Suppressor macrophage (primary cell): ENCODE measurements around the gene PLCL1.

Experiments used
- DNase-seq, 4 experiments: peaks; one replicate each; pipeline ENCODE4 v3.0.0-alpha.2; 2020 to 2022

PLCL1 gene

GRCh38 chr2:198127627-198128026 is 323.2 kb downstream of the PLCL1 start:
- DNase-seq: peak; percentile 73 to 89 (median 78)

DNA sequence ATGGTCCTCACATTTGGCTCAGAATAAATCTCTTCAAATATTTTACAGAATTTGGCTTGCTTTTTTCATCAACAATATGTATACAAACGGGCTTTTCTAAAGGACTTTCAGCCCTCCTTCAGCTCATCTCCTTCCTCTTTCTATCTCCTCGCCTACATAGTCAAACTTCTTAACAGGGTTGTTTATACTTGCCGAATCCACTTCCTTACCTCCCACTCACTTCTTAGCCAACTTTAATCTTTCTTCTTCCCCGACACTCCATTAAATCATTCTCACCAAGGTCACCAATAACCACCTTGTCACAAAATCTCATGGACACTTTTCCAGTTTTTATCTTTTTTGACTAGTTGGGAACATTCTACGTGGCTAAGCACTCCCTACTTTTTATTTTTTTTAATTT is 325.2 kb downstream of the PLCL1 start:
- peak in 3 of 4 experiments; percentile 45 to 78 (median 74) for DNase-seq

DNA sequence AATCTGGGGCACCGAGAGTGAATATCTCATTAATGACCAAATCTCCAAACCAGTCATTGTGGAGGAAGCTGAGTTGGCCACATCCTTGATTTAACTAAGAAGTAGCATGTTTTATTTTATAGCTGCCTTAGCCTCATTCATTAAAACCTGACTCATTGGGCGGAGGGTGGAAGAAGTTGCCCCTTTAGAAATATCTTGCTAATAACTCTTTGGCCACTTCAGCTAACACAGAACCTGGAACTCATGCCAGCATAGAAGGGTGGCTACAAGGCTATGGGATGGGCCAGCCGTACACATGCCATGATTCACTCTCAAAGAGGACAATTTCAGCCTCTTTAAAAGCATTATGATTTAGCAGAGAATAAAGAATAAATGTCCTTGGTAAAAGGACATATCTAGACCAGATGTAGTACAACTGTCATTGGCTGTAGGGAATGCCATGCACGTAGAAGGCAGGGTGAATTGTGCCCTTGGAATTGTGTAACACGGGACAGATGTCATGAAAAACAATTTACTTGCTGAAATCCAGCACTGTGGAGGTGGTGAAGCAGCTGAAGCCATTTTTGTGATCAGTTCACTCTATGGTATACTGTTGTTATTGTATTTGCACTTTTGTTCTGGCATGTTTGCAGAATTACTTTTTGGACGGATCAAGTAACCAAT is 330.0 kb downstream of the PLCL1 start:
- DNase-seq: no peak

GRCh38 chr2:198135481-198135934 is 331.1 kb downstream of the PLCL1 start:
- DNase-seq: no peak

- no peak for DNase-seq
These were observed 331.7 kb downstream of the PLCL1 start for GRCh38 chr2:198136142-198136541.

DNA sequence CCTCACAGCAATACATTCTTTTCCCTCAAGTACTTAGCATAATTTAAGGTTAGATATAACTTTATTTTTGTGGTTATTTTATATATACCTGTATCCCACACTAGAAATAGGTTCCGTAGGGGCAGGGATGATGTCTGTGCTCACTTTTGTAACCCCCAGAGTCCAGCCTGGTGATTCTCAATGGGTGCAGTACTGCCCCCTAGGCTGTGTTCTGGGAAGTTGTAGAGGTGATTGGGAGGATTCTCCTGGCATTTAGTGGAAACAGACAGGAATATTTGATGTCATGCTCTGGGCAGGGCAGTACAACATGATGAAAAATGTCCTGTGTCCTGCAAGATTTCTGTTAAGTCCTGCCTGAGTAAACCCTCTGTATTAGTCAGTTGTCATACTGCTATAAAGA is 333.3 kb downstream of the PLCL1 start:
- no peak for DNase-seq

DNA sequence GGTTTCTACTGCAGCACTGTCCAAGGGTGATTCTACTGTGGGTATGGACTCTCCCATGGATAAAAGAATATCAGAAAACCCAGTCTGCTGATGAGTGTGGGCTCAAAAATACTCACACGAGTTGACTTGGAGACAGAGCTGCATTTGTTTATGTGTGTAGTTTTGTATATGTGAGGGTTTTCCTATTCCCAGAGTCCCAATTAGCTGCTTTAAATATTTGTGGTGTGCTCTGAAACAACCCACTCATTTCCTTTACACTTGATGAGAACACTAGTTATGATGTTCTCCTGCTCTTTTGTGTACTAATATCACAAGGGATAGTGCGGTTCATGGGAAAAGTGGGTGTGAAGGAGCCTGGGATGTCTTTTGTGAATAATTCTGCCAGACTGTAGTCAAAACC is 337.3 kb downstream of the PLCL1 start:
- no peak for DNase-seq

- DNase-seq: no peak
These were observed 338.8 kb downstream of the PLCL1 start for GRCh38 chr2:198143156-198143555.

DNA sequence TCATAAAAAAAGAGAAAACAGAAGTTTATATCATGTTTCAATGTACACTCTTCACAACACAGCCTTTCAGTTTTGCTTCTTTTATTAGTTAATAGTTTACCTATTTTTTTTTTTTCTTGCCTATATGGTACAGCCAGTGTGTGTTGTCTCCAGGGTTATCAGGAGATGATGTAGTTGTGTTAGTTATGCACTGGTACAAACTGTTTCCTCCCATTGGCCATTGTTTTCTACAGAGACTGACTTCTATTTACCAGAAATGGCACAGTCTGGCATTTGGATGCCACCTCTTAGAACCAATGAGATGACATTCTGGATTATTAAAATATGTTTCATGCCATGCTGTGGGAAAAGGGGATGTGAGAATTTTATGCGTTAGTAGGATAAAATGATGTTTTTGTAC is 339.4 kb downstream of the PLCL1 start:
- DNase-seq: no peak

DNA sequence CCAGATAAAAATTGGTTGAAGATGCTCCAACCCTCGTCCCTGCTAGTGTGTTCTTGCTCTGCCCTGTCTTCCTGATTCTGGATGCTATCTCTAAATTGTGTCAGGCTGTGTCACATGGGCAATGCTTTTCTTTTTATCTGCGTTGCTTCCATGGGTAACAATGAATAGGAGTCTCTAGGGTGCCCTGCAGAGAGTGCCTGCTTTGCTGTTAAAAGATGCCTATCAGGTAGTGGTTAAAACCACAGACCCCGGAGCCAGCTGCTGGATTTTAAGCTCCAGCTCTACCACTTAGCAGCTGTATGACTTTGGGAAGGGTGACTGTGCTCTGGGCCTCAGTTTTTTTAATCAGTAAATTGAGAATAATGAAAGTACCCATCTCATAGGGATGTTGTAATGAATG is 340.3 kb downstream of the PLCL1 start:
- no peak for DNase-seq

- no peak for DNase-seq
These were observed 342.1 kb downstream of the PLCL1 start for GRCh38 chr2:198146346-198146940.

- DNase-seq: no peak
These were observed 352.9 kb downstream of the PLCL1 start for GRCh38 chr2:198157314-198157713.

DNA sequence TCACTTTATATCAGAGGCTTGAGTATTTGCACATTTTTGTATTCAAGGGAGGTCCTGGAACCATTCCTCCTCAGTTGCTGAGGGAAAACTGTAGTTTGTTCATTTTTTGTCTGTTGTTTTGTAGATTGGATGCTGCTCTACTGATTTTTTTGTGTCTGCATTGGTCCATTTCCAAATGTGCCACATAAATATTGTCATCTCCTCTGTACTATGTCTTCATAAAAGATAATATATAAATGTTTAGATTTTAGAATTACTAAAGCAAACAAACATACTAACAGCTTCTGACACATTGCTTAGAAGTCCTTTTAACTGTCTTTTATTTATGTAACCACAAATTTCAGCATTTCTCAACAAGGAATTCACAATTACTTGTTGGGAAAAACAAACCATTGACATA is 356.8 kb downstream of the PLCL1 start:
- no peak for DNase-seq

DNA sequence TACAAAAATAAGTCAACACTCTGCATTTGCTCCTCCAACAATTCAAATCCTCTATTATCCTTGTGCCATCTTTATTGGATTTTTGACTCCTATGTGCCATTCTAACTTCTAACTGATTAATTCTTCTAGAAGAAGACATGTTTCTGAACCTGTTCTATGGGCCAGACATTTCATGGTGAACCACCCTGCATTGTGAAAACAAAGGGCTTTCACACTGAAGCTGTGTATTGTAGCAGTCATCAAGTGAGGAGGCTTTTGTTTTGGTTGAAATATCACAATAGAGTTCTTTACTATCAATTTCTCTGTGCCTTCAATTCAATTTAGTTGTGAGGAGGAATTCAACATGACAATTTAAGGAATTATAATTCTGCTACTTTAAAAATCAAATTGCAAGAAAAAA is 357.9 kb downstream of the PLCL1 start:
- DNase-seq: no peak

GRCh38 chr2:198164843-198165242 is 360.4 kb downstream of the PLCL1 start:
- no peak for DNase-seq

GRCh38 chr2:198165289-198165688 is 360.9 kb downstream of the PLCL1 start:
- DNase-seq: no peak

- no peak for DNase-seq
These were observed 363.0 kb downstream of the PLCL1 start for GRCh38 chr2:198167346-198167745.

DNA sequence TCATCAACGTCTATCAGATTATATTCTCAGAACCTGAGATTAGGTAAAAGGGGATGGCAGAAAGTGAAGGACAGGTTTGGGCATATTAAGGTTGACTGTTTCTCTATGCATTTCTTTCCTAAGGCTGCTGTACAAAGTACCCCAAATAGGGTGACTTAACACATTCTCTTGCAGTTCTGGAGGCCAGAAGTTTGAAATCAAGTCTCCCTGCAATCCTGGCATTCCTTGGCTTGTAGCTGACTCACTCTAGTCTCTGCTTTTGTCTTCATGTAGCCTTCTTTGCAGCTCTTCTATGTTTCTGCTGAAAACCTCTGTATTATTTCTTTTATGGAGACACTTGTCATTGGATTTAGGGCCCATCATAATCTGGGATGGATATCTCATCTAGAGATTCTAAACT is 364.3 kb downstream of the PLCL1 start:
- DNase-seq: no peak

GRCh38 chr2:198173242-198173641 is 368.8 kb downstream of the PLCL1 start:
- DNase-seq: no peak

DNA sequence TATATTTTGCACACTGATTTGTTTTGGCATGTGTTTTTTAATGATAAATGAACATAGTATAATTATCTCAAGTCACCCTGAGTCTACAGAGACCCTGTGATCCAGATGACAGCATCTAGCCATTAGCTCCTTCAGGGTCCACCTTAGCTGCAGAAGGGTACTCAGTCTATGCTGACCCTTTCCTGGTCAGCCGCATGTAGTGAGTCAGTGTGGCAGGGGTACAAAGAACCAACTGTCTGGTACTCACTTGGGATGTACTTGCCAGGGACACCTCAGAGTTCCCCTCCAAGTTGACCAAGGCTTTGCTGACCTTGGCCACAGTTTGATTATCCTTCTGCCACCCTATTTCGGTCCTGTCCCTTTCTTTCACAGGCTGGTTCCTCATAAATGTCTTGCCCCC is 369.5 kb downstream of the PLCL1 start:
- no peak for DNase-seq

GRCh38 chr2:198175271-198175670 is 370.9 kb downstream of the PLCL1 start:
- DNase-seq: no peak

DNA sequence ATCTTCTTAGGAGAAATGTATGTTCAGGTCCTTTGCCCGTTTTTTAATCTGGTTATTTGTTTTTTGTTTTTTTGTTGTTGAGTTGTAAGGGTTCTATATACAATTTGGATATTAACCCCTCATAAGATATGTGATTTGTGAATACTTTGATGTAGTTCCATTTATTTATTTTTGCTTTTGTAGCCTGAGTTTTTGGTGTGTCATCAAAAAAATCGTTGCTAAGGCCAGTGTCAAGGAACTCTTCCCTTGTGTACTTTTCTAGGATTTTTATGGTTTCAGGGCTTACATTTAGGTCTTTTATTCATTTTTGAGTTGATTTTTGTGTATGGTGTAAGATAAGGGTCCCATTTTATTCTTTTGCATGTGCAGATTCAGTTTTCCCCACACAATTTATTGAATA is 372.6 kb downstream of the PLCL1 start:
- no peak for DNase-seq

DNA sequence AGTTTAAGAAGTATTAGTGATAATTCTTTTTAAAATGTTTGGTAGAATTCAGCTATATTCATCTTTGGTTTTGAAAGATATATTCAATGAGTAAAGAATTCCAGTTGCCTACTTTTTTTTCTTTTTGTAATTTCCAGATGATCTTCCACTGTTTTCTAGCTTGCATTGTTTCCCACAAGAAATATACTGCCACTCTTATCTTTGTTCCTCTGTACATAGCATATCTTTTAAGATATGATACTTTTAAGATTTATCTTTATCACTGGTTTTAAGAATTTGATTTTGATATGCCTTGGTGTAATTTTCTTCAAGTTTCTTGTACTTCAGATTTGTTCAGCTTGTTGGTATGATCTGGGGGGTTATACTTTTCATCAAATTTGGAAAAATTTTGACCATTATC is 374.4 kb downstream of the PLCL1 start:
- no peak for DNase-seq

DNA sequence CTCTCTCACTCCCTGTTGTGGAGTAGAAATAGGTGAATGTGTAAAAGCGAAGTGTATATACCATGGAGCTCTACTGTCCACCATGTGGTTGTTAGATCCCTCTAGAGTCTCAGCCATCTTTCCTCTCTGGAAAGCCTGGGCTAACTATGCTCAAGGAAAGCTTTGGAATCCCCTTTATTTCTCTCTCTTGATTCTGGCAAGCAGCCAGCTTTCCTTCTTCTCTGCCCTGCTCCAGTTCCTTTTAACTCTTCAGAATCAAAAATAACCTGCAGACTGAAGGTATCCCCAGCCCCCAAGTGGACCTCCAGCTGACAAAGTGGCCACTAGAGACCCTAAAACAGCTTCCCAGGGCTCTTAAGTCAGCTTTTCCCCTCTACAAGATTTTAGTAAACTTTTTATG is 381.9 kb downstream of the PLCL1 start:
- DNase-seq: no peak

DNA sequence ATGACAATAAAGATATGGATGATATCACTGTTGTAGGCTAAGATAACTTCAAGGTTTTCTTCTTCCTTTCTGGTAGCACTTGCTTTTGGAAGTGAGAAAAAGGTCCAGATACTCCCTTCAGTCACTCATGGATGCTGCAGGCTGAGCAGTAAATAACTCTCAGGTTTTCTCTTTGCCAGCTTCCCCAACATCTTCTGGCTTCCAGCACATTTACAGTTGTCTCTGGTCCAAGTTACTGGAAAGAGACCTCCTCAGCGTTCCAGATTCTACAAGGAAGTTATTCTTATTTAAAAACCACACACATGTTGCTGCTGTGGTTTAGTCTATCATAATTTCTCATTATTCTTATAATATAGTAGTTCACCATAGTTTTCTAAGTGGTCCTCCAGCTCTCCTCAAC is 383.4 kb downstream of the PLCL1 start:
- no peak for DNase-seq
